Measurements from ENCODE around the gene NRSN2.

NRSN2 gene

GRCh38 chr20:356745-357144, 9.8 kb downstream of the NRSN2 start:
- H3K9ac ChIP-seq: no peak overlapping the region
- H3K36me3 ChIP-seq (ENCODE audit: insufficient read depth): no peaks in the 10 kb centered on the region
- H3K4me2 ChIP-seq: no peak overlapping the region
- H3K27ac ChIP-seq: no peak overlapping the region
- no peak overlapping the region for H2AFZ ChIP-seq (ENCODE audit: low read depth)
- no peak overlapping the region for H3K4me3 ChIP-seq (IDR thresholded peaks at IDR 0.05; ENCODE audit: insufficient read depth, low read depth, low read length)
- no peaks in the 10 kb centered on the region for H3K27me3 ChIP-seq (ENCODE audit: insufficient read depth, low read depth)
- no peaks in the 10 kb centered on the region for H4K20me1 ChIP-seq (ENCODE audit: insufficient read depth)
- H3K4me1 ChIP-seq (ENCODE audit: low read depth, poor library complexity, severe bottlenecking): no peaks in the 10 kb centered on the region
- no peak for TF ChIP-seq CTCF (conservative IDR thresholded peaks at IDR 0.05; ENCODE audit: low read depth, low read length)
- H3K79me2 ChIP-seq (ENCODE audit: insufficient read depth, low read depth): no peaks in the 10 kb centered on the region

GRCh38 chr20:358891-359555, 12.1 kb downstream of the NRSN2 start:
- peaks cover 6% of the 10 kb centered on the region for H3K4me1 ChIP-seq (ENCODE audit: low read depth, poor library complexity, severe bottlenecking)
- no peak overlapping the region for H3K9ac ChIP-seq
- H3K4me3 ChIP-seq (IDR thresholded peaks at IDR 0.05; ENCODE audit: insufficient read depth, low read depth, low read length): no peak overlapping the region
- no peaks in the 10 kb centered on the region for H3K27me3 ChIP-seq (ENCODE audit: insufficient read depth, low read depth)
- H3K36me3 ChIP-seq (ENCODE audit: insufficient read depth): no peaks in the 10 kb centered on the region
- no peak overlapping the region for H2AFZ ChIP-seq (ENCODE audit: low read depth)
- no peak overlapping the region for H3K27ac ChIP-seq
- no peak for TF ChIP-seq CTCF (conservative IDR thresholded peaks at IDR 0.05; ENCODE audit: low read depth, low read length)
- no peak overlapping the region for H3K4me2 ChIP-seq
- H4K20me1 ChIP-seq (ENCODE audit: insufficient read depth): no peaks in the 10 kb centered on the region
- H3K79me2 ChIP-seq (ENCODE audit: insufficient read depth, low read depth): no peaks in the 10 kb centered on the region

GRCh38 chr20:361561-361960, 14.7 kb downstream of the NRSN2 start:
- Histone ChIP-seq H4K20me1 (ENCODE audit: insufficient read depth) (no peaks in the 10 kb centered on the region), H3K4me3 (IDR thresholded peaks at IDR 0.05; ENCODE audit: insufficient read depth, low read depth, low read length) (no peak overlapping the region), H3K27ac (no peak overlapping the region), H3K4me2 (no peak overlapping the region), H3K9ac (no peak overlapping the region), H3K27me3 (ENCODE audit: insufficient read depth, low read depth) (no peaks in the 10 kb centered on the region), H3K36me3 (ENCODE audit: insufficient read depth) (no peaks in the 10 kb centered on the region), H3K4me1 (ENCODE audit: low read depth, poor library complexity, severe bottlenecking) (peaks cover 18% of the 10 kb centered on the region), H2AFZ (ENCODE audit: low read depth) (no peak overlapping the region), H3K79me2 (ENCODE audit: insufficient read depth, low read depth) (no peaks in the 10 kb centered on the region)
- TF ChIP-seq CTCF (conservative IDR thresholded peaks at IDR 0.05; ENCODE audit: low read depth, low read length): no peak

- Histone ChIP-seq H4K20me1 (ENCODE audit: insufficient read depth) (no peaks in the 10 kb centered on the region), H3K27ac (no peak overlapping the region), H3K79me2 (ENCODE audit: insufficient read depth, low read depth) (no peaks in the 10 kb centered on the region), H3K4me3 (IDR thresholded peaks at IDR 0.05; ENCODE audit: insufficient read depth, low read depth, low read length) (no peak overlapping the region), H3K4me1 (ENCODE audit: low read depth, poor library complexity, severe bottlenecking) (peaks cover 18% of the 10 kb centered on the region), H2AFZ (ENCODE audit: low read depth) (peak overlapping the region; percentile 10; the same call in 1 of the 2 replicates), H3K9ac (no peak overlapping the region), H3K4me2 (no peak overlapping the region), H3K27me3 (ENCODE audit: insufficient read depth, low read depth) (no peaks in the 10 kb centered on the region), H3K36me3 (ENCODE audit: insufficient read depth) (no peaks in the 10 kb centered on the region)
- no peak for TF ChIP-seq CTCF (conservative IDR thresholded peaks at IDR 0.05; ENCODE audit: low read depth, low read length)
Measured at GRCh38 chr20:362271-363254, 15.7 kb downstream of the NRSN2 start.

Data from KMS-11 (cell line).